H1 (cell line): ENCODE measurements around the gene STK39. TPM values are rescaled to one million over a fixed set of nuclear protein-coding genes. Genes with fewer than 3 reads are reported as not detected.

Source experiments
- CTCF ChIA-PET: fragments of 300-600 bp; sonication (Branson Sonifier 250); formaldehyde crosslinking; loops from one replicate; lab custom pipeline; 2021; ENCODE audit not compliant: partially characterized antibody; lab: Charles Lee
- POLR2A ChIA-PET: fragments of 300-600 bp; sonication (Branson Sonifier 250); formaldehyde crosslinking; loops from one replicate; lab custom pipeline; 2021; ENCODE audit warnings: inconsistent platforms; ENCODE audit not compliant: partially characterized antibody; lab: Charles Lee
- DNase-seq, 2 experiments: peaks; one replicate each; pipeline versions ENCODE4 v3.0.0 to v3.0.0-alpha.2; 2010 to 2022; ENCODE audit warnings: low spot score in 2 of 2, low read depth in 1 of 2, mixed read lengths in 1 of 2
- FAIRE-seq: peaks from 2 replicates; lab custom pipeline; 2011; peaks lifted over from hg19 to GRCh38; lab: Jason Lieb, UNC
- H2AFZ ChIP-seq: 2 replicates; pipeline ENCODE4 v1.8.1; 2012; ENCODE audit warnings: low read length, inconsistent platforms
- H2AK5ac ChIP-seq: 2 replicates; pipeline ENCODE4 v1.6.1; 2013; ENCODE audit warnings: low read depth, low read length
- H2BK120ac ChIP-seq: replicated peaks from 2 replicates; pipeline ENCODE3; 2013; ENCODE audit warnings: low read depth, low read length, inconsistent platforms
- H2BK12ac ChIP-seq: 2 replicates; pipeline ENCODE4 v1.6.1; 2013; ENCODE audit warnings: low read depth, low read length
- H2BK15ac ChIP-seq: 2 replicates; pipeline ENCODE4 v1.6.1; 2013; ENCODE audit warnings: low read length
- H2BK20ac ChIP-seq: 2 replicates; pipeline ENCODE4 v1.6.1; 2013; ENCODE audit warnings: low read length
- H2BK5ac ChIP-seq: 2 replicates; pipeline ENCODE4 v1.6.1; 2013; ENCODE audit warnings: low read depth, low read length
- H3K14ac ChIP-seq: 2 replicates; pipeline ENCODE4 v1.6.1; 2013; ENCODE audit warnings: inconsistent platforms; ENCODE audit not compliant: insufficient read length
- H3K18ac ChIP-seq: 2 replicates; pipeline ENCODE4 v1.6.1; 2013; ENCODE audit warnings: low read length; ENCODE audit errors: extremely low read depth
- H3K23ac ChIP-seq: 2 replicates; pipeline ENCODE4 v1.6.1; 2013; ENCODE audit warnings: inconsistent platforms; ENCODE audit not compliant: insufficient read length
- H3K23me2 ChIP-seq: 2 replicates; pipeline ENCODE4 v1.6.1; 2013; ENCODE audit warnings: low read depth, low read length
- H3K27ac ChIP-seq: 2 replicates; pipeline ENCODE4 v1.6.1; 2011; ENCODE audit warnings: low read depth, low read length, inconsistent platforms
- H3K27me3 ChIP-seq, 4 experiments: replicated peaks in 1 of 4; 1 replicate in 1 of 4; 2 replicates in 3 of 4; pipeline versions ENCODE4 v1.6.1 to v1.8.1; 2011 to 2013; ENCODE audit warnings: low read length in 3 of 4, mild to moderate bottlenecking in 3 of 4, inconsistent platforms in 2 of 4, mixed read lengths in 2 of 4, moderate library complexity in 1 of 4; ENCODE audit not compliant: control insufficient read depth in 3 of 4, insufficient read depth in 3 of 4; ENCODE audit errors: extremely low read depth in 1 of 4
- H3K36me3 ChIP-seq, 4 experiments: 2 replicates each; pipeline versions ENCODE4 v1.6.1 to v1.8.1; 2011 to 2013; ENCODE audit warnings: mild to moderate bottlenecking in 4 of 4, low read length in 3 of 4, moderate library complexity in 2 of 4, control low read depth in 1 of 4, inconsistent platforms in 1 of 4; ENCODE audit not compliant: insufficient read depth in 4 of 4, control insufficient read depth in 2 of 4
- H3K4ac ChIP-seq: replicated peaks from 2 replicates; pipeline ENCODE3; 2013; ENCODE audit warnings: low read length, low read depth, mixed read lengths, inconsistent platforms; ENCODE audit not compliant: insufficient read length
- H3K4me1 ChIP-seq, 4 experiments: replicated peaks in 1 of 4; 1 replicate in 1 of 4; 2 replicates in 3 of 4; pipeline versions ENCODE4 v1.6.1 to v1.8.1; 2011 to 2013; ENCODE audit warnings: low read length in 3 of 4, inconsistent platforms in 2 of 4, mixed read lengths in 1 of 4; ENCODE audit not compliant: insufficient read depth in 4 of 4, control insufficient read depth in 3 of 4
- H3K4me2 ChIP-seq, 2 experiments: 2 replicates each; pipeline versions ENCODE4 v1.6.1 to v1.8.1; 2011 to 2013; ENCODE audit warnings: low read depth in 2 of 2, low read length in 2 of 2, control low read depth in 1 of 2, inconsistent platforms in 1 of 2, mild to moderate bottlenecking in 1 of 2; ENCODE audit not compliant: insufficient read depth in 1 of 2
- H3K4me3 ChIP-seq, 4 experiments: fragments of 200-600, 300-600 bp in 1 of 4; sonication (generic), shearing (Covaris generic), sonication (Bioruptor Twin) in 1 of 4; 2 replicates each; pipeline versions ENCODE4 v1.5.1 to v1.8.1; 2011 to 2016; ENCODE audit warnings: low read length in 4 of 4, low read depth in 3 of 4, control low read depth in 2 of 4, inconsistent platforms in 2 of 4, mild to moderate bottlenecking in 2 of 4, mixed read lengths in 1 of 4, moderate library complexity in 1 of 4; ENCODE audit not compliant: insufficient read depth in 2 of 4; ENCODE audit errors: extremely low read depth in 1 of 4
- H3K56ac ChIP-seq: replicated peaks from 2 replicates; pipeline ENCODE3; 2013; ENCODE audit warnings: low read depth, mild to moderate bottlenecking, mixed read lengths, low read length, inconsistent platforms; ENCODE audit not compliant: insufficient read length
- H3K79me1 ChIP-seq: 2 replicates; pipeline ENCODE4 v1.6.1; 2013; ENCODE audit warnings: low read depth, low read length, control low read depth
- H3K79me2 ChIP-seq, 2 experiments: 2 replicates each; pipeline versions ENCODE4 v1.6.1 to v1.8.1; 2012 to 2013; ENCODE audit warnings: low read length in 2 of 2, mild to moderate bottlenecking in 2 of 2, inconsistent platforms in 1 of 2; ENCODE audit not compliant: insufficient read depth in 2 of 2, control insufficient read depth in 1 of 2
- H3K9ac ChIP-seq, 4 experiments: replicated peaks in 1 of 4; 1 replicate in 1 of 4; 2 replicates in 3 of 4; pipeline versions ENCODE4 v1.6.1 to v1.8.1; 2011 to 2013; ENCODE audit warnings: low read depth in 3 of 4, low read length in 3 of 4, control low read depth in 2 of 4, mild to moderate bottlenecking in 2 of 4, moderate library complexity in 2 of 4, inconsistent platforms in 1 of 4; ENCODE audit errors: extremely low read depth in 1 of 4
- H3K9me3 ChIP-seq, 2 experiments: 2 replicates each; pipeline versions ENCODE4 v1.6.1 to v1.8.1; 2012 to 2013; ENCODE audit warnings: mild to moderate bottlenecking in 2 of 2, moderate library complexity in 2 of 2, control low read depth in 1 of 2, inconsistent platforms in 1 of 2, low read depth in 1 of 2, low read length in 1 of 2, mixed read lengths in 1 of 2; ENCODE audit not compliant: insufficient read depth in 2 of 2
- H4K20me1 ChIP-seq, 2 experiments: replicated peaks in 1 of 2; 2 replicates each; pipeline versions ENCODE3 to v1.8.1; 2011 to 2013; ENCODE audit warnings: inconsistent platforms in 2 of 2, low read length in 2 of 2, mild to moderate bottlenecking in 1 of 2; ENCODE audit not compliant: insufficient read depth in 2 of 2, control insufficient read depth in 1 of 2
- H4K5ac ChIP-seq: 2 replicates; pipeline ENCODE4 v1.6.1; 2013; ENCODE audit warnings: low read length, low read depth, mixed read lengths, inconsistent platforms; ENCODE audit not compliant: insufficient read length
- H4K8ac ChIP-seq: 2 replicates; pipeline ENCODE4 v1.8.0; 2013; ENCODE audit warnings: mild to moderate bottlenecking, moderate library complexity, low read length, inconsistent platforms; ENCODE audit not compliant: insufficient read depth; ENCODE audit errors: extremely low read depth
- H4K91ac ChIP-seq: replicated peaks from 2 replicates; pipeline ENCODE3; 2013; ENCODE audit warnings: low read length, mixed read lengths, inconsistent platforms; ENCODE audit not compliant: insufficient read length
- CBX8 ChIP-seq: fragments of 300-800, 300-1000 bp; sonication (generic); IDR thresholded peaks from 2 replicates; pipeline ENCODE4 v1.7.1; 2016; ENCODE audit warnings: low read depth, low read length, borderline replicate concordance
- CHD1 ChIP-seq: IDR thresholded peaks from 2 replicates; pipeline ENCODE4 v1.6.1; 2012; ENCODE audit warnings: low read depth, low read length, improper control_type of control experiment
- FOSL1 ChIP-seq: IDR thresholded peaks from 2 replicates; pipeline ENCODE4 v1.6.1; 2011; ENCODE audit warnings: mild to moderate bottlenecking, low read depth, low read length, moderate library complexity; ENCODE audit not compliant: insufficient read depth
- JUN ChIP-seq: IDR thresholded peaks from 2 replicates; pipeline ENCODE4 v1.6.1; 2011; ENCODE audit warnings: low read depth, mild to moderate bottlenecking, improper control_type of control experiment, low read length
- SIX5 ChIP-seq: IDR thresholded peaks from 2 replicates; pipeline ENCODE4 v1.6.1; 2011; ENCODE audit warnings: mild to moderate bottlenecking, low read depth, low read length
- SP1 ChIP-seq: IDR thresholded peaks from 2 replicates; pipeline ENCODE4 v1.6.1; 2011; ENCODE audit warnings: low read depth, low read length
- SP2 ChIP-seq: IDR thresholded peaks from 2 replicates; pipeline ENCODE4 v1.6.1; 2012; ENCODE audit warnings: mild to moderate bottlenecking, low read length, inconsistent platforms
- WGBS, 2 experiments: shearing (Covaris generic) in 1 of 2; methylation state at CpG; one replicate each; pipeline versions ENCODE4 v1.1.6 to v1.1.7; 2013 to 2015; ENCODE audit warnings: low lambda C conversion rate in 2 of 2, mixed read lengths in 2 of 2, inconsistent platforms in 1 of 2, low coverage in 1 of 2, missing lambda C conversion rate in 1 of 2; ENCODE audit not compliant: insufficient replicate concordance in 2 of 2, insufficient coverage in 1 of 2, insufficient read length in 1 of 2; ENCODE audit errors: extremely low coverage in 1 of 2, missing lambda C conversion rate in 1 of 2; 5-methylcytosine and 5-hydroxymethylcytosine counted together
- polyA plus RNA-seq, 7 experiments: library from polyadenylated mRNA; depleted of rRNA in 3 of 7; stranded (reverse) in 5 of 7; unstranded in 2 of 7; fragments of >200 nt in 5 of 7; fragments of 200-250 nt in 2 of 7; gene quantifications; 1 replicate in 5 of 7; 2 replicates in 1 of 7; 4 replicates in 1 of 7; pipeline versions ENCODE4 v1.2.1 to v1.2.3, GENCODE V29; 2011 to 2013; ENCODE audit warnings: missing spikeins in 2 of 7, mixed read lengths in 2 of 7
- total RNA-seq: library from RNA; stranded (reverse); fragmentation: NEBNext Ultra II Directional; extraction: Animal tissue kit (Norgen Biotek cat#: 25700); gene quantifications from 2 replicates; pipeline ENCODE4 v1.2.1, GENCODE V29; 2021

The STK39 gene
- total and polyA plus RNA-seq, 2 of the 8 experiments (the other 6 are each of a cell fraction or from before 2014, with no cell fraction given): 13.7 to 23.8 TPM

DNA sequence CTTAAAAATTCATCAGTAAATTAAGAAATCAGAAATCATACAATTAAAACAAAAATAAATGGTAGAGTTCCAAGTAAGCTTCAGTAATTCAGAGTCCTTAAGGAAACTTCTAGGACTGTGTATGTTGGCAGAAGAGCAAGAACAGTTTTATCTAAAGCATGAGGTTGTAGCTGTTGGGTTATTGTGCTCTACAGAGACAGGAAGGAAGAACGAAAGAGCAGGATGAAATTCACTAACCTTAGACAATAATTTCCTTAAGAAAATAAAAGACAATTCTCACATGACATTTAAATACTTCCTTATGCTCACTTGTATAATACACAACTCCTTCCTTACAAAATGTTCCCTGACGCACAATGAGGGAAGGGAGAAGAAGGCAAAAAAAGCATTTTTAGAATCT, 133.4 kb downstream of the STK39 start:
- 88% methylated on average over 2 of the region's 2 CpGs; no CpG with 5 or more reads in 1 of the 2 experiments for WGBS, 2 experiments
- Histone ChIP-seq H3K56ac (no peak overlapping the region), H3K4me1 (peaks cover 0 to 13% (median 7%) of the 10 kb centered on the region in 4 experiments; a peak in 4 of 7 replicates), H3K27ac (no peak overlapping the region), H3K9me3 (no peaks in the 10 kb centered on the region), H3K23ac (no peak overlapping the region), H3K4ac (no peak overlapping the region), H2BK12ac (no peak overlapping the region), H3K79me2 (no peaks in the 10 kb centered on the region), H3K23me2 (no peaks in the 10 kb centered on the region), H3K4me2 (no peak overlapping the region), H2AK5ac (no peak overlapping the region), H2BK15ac (no peak overlapping the region), H3K18ac (no peak overlapping the region), H2BK120ac (no peak overlapping the region), H2BK20ac (no peak overlapping the region), H3K9ac (no peak overlapping the region), H3K79me1 (no peaks in the 10 kb centered on the region), H4K5ac (no peak overlapping the region), H2AFZ (no peak overlapping the region), H3K4me3 (no peak overlapping the region), H3K14ac (no peak overlapping the region), H2BK5ac (no peak overlapping the region), H4K20me1 (no peaks in the 10 kb centered on the region), H4K8ac (no peak overlapping the region), H3K36me3 (peaks cover 0 to 3% (median 0%) of the 10 kb centered on the region in 4 experiments; a peak in 1 of 8 replicates), H3K27me3 (no peaks in the 10 kb centered on the region), H4K91ac (no peak overlapping the region)
- DNase-seq: no peak
- FAIRE-seq: no peak
- ChIA-PET CTCF (interaction anchor here (1.0 to 8.9 kb wide), 4 partner anchors 9 to 1197 kb away, joined by 3 to 95 read pairs (median 4); no protein-coding TSS in a partner anchor), POLR2A (no interaction called here)
- TF ChIP-seq SP1 (no peak), SP2 (no peak), FOSL1 (no peak), CBX8 (no peak), SIX5 (no peak), CHD1 (no peak), JUN (no peak)
